Amniotic epithelial cell (primary cell): ENCODE results near the gene CA6.
"Not testable (repeated sequence)": the region's sequence is repeated elsewhere in the genome, so short reads cannot be mapped to it uniquely, and the experiment has no call there.

ENCODE experiments used
- DNase-seq: peaks from one replicate; pipeline ENCODE4 v3.0.0-alpha.2; 2010; ENCODE audit warnings: low read depth

The CA6 gene

GRCh38 chr1:8926707-8927694 is 18.7 kb upstream of the CA6 start:
- DNase-seq: no peak

GRCh38 chr1:8930116-8930515 is 15.6 kb upstream of the CA6 start:
- no peak for DNase-seq

- not testable (repeated sequence) for DNase-seq
Observed at GRCh38 chr1:8937051-8937450, 8.6 kb upstream of the CA6 start.

- DNase-seq: peak; percentile 9
Observed at GRCh38 chr1:8937701-8938100, 8.0 kb upstream of the CA6 start.

GRCh38 chr1:8938232-8938999 is 7.3 kb upstream of the CA6 start:
- no peak for DNase-seq

GRCh38 chr1:8939000-8939265 is 6.7 kb upstream of the CA6 start:
- no peak for DNase-seq

- DNase-seq: no peak
Observed at GRCh38 chr1:8939362-8939995, 6.2 kb upstream of the CA6 start.

GRCh38 chr1:8941906-8942305 is 3.8 kb upstream of the CA6 start:
- peak; percentile 75 for DNase-seq

GRCh38 chr1:8943498-8944405 is 1.9 kb upstream of the CA6 start:
- no peak for DNase-seq

- DNase-seq: no peak
Observed at GRCh38 chr1:8947127-8947691, 1.5 kb downstream of the CA6 start.

GRCh38 chr1:8950309-8950708 is 4.6 kb downstream of the CA6 start:
- no peak for DNase-seq

GRCh38 chr1:8951231-8951630 is 5.6 kb downstream of the CA6 start:
- DNase-seq: no peak

GRCh38 chr1:8955406-8955805 is 9.7 kb downstream of the CA6 start:
- DNase-seq: no peak

- DNase-seq: no peak
Observed at GRCh38 chr1:8956461-8957349, 11.0 kb downstream of the CA6 start.

GRCh38 chr1:8962812-8963530 is 17.3 kb downstream of the CA6 start:
- peak; percentile 52 for DNase-seq

- DNase-seq: peak; percentile 20
Observed at GRCh38 chr1:8963963-8964362, 18.3 kb downstream of the CA6 start.

- peak; percentile 74 for DNase-seq
Observed at GRCh38 chr1:8965121-8965820, 19.6 kb downstream of the CA6 start.

- no peak for DNase-seq
Observed at GRCh38 chr1:8966606-8967005, 20.9 kb downstream of the CA6 start.

GRCh38 chr1:8968902-8969301 is 23.2 kb downstream of the CA6 start:
- DNase-seq: not testable (repeated sequence)
